Measurements from ENCODE around the gene ATP8A2.
A peak's percentile ranks its signal among the peaks of the same experiment; 100 is the strongest.

The ATP8A2 gene

DNA sequence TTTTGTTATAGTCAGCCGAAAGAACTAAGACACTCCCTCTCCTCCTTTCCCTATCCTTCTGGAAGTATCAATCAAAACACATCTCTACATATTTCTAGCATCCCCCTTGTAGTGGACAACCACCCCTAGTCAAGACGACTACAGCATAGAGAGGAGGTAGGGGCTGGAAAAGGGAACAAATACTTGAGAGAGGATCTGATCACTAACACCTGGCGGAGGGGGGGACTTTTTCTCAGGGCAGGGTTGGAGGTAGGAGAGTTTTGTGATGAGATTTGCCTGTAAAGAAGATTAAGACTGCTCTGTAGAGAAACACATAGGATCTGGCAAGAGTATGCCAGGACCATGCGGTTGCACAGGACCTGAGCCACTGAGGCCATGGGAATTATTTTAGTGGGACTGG, 471.9 kb downstream of the ATP8A2 start:
- H3K27ac Mint-ChIP-seq, result no peak overlapping the region
- H3K4me1 Mint-ChIP-seq (ENCODE audit: low read depth), result peaks cover 37% of the 10 kb centered on the region
- no peak for DNase-seq
- H3K36me3 Mint-ChIP-seq (ENCODE audit: low read depth), result no peaks in the 10 kb centered on the region
- H3K27me3 Mint-ChIP-seq, result no peaks in the 10 kb centered on the region
- no peaks in the 10 kb centered on the region for H3K9me3 Mint-ChIP-seq
- no peak overlapping the region for H3K4me3 Mint-ChIP-seq

DNA sequence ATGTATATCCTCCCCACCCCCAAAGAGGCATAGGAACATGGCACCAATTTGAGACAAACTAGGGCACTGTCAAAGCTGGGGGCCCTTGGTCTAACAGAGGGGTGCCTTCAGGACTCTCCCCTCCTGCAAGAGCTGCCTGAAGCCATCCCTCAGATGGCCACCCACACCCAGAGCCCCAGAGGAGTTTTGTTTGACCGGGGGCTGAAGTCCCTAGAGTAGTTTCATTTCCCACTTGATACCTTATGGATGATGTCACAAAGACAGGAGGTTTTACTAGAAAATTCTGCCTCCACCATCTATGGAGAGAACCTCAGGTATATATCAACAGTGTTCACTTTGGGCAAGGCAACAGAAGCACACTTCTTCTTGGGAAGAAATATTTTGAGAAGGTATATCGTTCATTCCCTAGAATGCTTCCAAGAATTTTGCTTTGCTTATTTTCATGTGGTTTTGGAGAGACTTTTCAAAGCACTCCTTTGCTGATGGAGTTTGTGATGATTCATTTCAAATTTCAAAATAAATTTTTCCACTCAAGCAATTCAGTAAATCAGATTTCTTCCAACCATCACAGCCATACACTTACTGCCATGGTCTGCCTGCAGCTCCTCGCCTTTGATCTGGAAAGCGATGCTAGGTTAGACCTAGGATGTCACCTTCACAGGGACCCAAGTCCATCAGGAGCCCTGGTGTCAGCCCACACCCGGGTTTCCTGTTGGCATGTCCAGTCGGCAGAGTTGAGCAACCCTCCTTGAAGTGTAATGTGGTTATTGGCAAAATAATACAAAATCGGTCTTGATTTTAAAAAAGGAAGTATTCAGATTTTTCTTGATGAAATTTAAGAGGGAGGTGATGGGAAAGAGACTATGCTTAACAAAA, 473.0 kb downstream of the ATP8A2 start:
- H3K4me3 Mint-ChIP-seq, result no peak overlapping the region
- no peak for DNase-seq
- H3K27ac Mint-ChIP-seq, result no peak overlapping the region

DNA sequence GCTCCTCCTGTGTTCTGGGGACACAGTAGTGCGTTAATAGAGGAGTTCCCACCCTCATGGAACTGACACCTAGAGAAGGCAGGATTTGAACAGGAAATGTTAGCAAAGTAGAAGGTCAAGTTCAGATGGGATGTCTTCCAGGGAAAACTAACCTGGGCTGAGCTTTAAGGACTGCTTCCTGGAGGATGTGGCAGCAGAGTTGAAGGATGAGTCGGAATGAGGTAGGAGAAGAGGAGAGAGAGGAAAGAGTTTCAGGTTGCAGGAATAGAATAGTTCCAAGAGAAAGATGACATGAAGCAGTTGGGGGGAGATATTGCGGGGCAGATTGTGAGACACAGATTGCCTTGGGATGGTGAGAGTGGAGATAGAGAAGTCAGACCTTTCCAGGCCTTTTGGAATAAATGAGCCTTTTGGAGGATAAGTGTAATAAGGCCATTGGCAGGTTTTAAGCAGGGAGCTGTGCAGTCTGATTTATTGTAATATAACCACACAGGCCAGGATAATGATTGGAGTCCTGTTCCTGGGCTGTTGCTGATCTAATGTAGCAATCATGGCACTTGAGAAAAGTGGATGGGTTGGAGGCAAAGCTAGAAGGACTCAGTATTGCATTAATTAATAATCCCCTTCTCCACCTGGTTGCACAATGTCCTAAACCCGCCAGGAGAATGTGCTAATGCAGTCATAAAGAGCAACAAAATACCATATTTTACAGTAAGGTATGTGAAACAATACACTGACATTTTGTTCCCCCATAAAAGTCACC, 474.6 kb downstream of the ATP8A2 start:
- Mint-ChIP-seq H3K4me1 (ENCODE audit: low read depth) (peaks cover 38% of the 10 kb centered on the region), H3K9me3 (no peaks in the 10 kb centered on the region), H3K4me3 (peak overlapping the region; percentile 4), H3K27me3 (no peaks in the 10 kb centered on the region), H3K27ac (peak overlapping the region; percentile 0), H3K36me3 (ENCODE audit: low read depth) (no peaks in the 10 kb centered on the region)
- DNase-seq, result no peak

More for the DNA sequence above, 473.0 kb downstream of the ATP8A2 start:
- H3K27me3 Mint-ChIP-seq, result no peaks in the 10 kb centered on the region
- no peaks in the 10 kb centered on the region for H3K9me3 Mint-ChIP-seq
- peaks cover 43% of the 10 kb centered on the region for H3K4me1 Mint-ChIP-seq (ENCODE audit: low read depth)
- H3K36me3 Mint-ChIP-seq (ENCODE audit: low read depth), result no peaks in the 10 kb centered on the region

DNA sequence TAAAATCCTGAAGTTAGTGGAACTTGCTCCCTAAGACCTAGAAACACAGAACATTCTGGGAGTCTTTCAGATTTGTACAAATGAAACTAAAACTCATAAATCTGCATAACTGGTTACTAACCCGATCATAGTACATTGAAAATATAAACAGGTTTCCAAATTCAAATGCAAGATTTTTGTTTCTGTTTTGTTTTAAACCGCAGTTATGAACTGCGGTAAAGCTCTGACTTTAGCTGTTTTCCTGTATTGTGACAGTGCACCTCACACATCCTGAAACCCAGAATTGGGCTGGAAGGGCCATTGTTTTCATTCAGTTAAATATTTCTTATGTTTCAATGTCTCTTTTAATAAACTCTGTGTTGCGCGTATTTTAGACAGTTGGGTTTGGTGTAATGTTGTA, 475.4 kb downstream of the ATP8A2 start:
- H3K36me3 Mint-ChIP-seq (ENCODE audit: low read depth), result no peaks in the 10 kb centered on the region
- peaks cover 38% of the 10 kb centered on the region for H3K4me1 Mint-ChIP-seq (ENCODE audit: low read depth)
- DNase-seq, result no peak
- no peaks in the 10 kb centered on the region for H3K27me3 Mint-ChIP-seq
- no peak overlapping the region for H3K4me3 Mint-ChIP-seq
- no peaks in the 10 kb centered on the region for H3K9me3 Mint-ChIP-seq
- no peak overlapping the region for H3K27ac Mint-ChIP-seq

DNA sequence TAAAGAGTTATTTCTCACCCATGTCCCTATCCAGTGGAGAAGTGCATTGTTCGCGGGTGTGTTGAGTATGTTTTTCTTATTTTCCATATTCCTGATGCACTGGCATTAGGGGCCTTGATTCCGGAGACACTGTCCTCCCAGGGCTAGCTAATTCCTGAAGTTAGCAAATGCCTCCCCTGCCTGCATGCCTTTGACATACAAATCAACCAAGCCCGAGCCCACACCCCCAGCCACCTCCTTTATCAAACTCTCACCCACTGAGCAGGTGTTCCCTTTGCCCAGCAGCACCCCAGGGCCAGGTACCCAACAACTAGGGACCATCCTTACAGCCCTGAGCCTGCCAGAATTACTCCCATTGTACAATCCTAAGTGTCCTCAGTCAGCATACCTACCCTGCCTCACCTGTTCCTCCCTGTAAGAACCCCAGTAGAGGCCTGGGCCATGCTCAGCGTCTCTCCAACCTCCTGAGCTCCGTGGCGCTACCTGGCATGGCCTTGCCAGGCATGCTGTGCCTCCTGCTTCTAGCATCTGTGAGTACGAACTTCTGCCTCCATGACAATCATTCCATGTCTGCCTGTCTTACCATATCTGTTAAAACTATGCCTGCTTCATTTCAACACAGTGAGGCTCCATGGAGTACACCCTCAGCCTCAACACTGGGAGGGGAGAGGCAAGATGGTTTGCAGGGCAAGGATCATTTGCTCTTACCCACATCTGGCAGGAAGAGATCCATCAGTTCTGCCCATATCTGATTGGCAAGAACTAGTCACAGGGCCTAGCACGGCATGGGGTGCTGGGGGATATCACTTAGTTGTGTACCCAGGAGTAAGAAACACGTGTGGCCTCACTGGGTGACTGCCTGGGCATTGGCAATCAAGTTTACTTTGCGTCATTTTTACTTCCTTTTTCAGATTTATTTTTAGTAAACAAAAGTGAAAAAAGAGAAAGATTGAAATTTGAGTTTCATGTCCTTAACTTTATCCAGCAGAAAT, 476.2 kb downstream of the ATP8A2 start:
- Mint-ChIP-seq H3K4me1 (ENCODE audit: low read depth) (peaks cover 38% of the 10 kb centered on the region), H3K36me3 (ENCODE audit: low read depth) (no peaks in the 10 kb centered on the region), H3K27ac (no peak overlapping the region), H3K9me3 (no peaks in the 10 kb centered on the region), H3K27me3 (no peaks in the 10 kb centered on the region), H3K4me3 (no peak overlapping the region)
- DNase-seq, result no peak

DNA sequence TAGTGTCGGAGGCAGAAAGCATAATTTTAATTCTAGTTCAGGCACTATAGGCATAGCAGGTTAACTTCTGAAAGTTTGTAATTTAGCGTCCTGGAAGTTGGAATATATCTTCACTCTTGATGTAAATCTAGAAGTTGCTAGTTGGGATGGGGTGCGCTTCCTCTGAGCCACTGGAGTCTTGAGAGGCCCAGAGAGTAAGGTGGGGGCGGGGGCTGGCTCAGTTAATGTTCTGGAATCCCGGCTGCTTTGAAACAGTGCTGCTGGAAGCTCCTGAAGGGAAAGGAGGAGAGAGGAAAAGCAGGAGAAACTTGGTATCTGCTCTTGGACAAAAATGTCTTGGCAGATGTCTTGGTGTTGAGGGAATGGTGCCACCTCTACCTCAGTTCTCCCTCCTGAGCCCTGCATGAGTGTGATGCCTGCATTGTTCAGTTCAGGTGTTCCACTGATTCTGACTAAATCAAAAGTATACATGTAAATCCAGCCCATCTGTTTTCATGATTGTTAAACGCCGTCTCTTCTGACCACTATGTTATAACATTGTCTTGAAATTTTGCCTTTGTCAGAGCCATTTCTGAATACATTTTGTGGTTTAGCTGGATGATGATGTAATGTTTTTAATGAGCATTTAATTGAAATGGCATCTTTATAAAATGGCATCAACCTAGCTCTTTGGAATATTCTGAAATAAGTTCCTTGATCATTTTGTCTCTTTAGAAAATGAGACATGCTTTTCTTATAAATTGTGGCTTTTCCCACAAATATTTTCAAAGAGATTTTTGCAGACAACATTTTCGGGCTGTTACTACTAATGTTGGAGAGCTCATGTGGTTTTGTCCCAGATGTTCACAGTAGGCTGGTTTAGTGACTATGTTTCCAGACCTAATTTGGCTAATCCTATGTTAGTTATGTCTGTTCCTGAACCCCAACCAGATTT, 477.3 kb downstream of the ATP8A2 start:
- no peak overlapping the region for H3K27ac Mint-ChIP-seq
- H3K36me3 Mint-ChIP-seq (ENCODE audit: low read depth), result no peaks in the 10 kb centered on the region
- no peak for DNase-seq
- H3K4me1 Mint-ChIP-seq (ENCODE audit: low read depth), result peaks cover 38% of the 10 kb centered on the region
- no peaks in the 10 kb centered on the region for H3K27me3 Mint-ChIP-seq
- H3K9me3 Mint-ChIP-seq, result no peaks in the 10 kb centered on the region
- H3K4me3 Mint-ChIP-seq, result no peak overlapping the region

DNA sequence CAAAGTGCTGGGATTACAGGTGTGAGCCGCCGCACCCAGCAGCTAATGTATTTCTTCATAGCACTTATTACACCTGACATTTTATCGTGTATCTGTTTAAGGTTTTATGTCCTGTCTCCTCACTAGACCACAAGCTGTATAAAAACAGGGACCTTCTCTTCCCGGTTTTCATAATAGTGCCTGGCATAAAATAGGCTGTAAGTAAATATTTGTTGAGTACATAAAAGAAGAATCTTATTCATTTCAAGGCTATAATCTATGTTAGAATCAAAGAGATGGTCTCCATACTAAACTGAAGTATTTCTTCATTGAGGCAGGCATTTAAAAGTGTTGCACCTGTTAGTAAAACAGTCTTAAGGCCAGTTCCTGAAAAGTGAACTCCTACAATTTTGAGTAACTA, 486.1 kb downstream of the ATP8A2 start:
- no peak overlapping the region for H3K4me3 Mint-ChIP-seq
- no peaks in the 10 kb centered on the region for H3K36me3 Mint-ChIP-seq (ENCODE audit: low read depth)
- no peak overlapping the region for H3K27ac Mint-ChIP-seq
- H3K4me1 Mint-ChIP-seq (ENCODE audit: low read depth), result no peaks in the 10 kb centered on the region
- no peaks in the 10 kb centered on the region for H3K9me3 Mint-ChIP-seq
- H3K27me3 Mint-ChIP-seq, result no peaks in the 10 kb centered on the region
- DNase-seq, result no peak

DNA sequence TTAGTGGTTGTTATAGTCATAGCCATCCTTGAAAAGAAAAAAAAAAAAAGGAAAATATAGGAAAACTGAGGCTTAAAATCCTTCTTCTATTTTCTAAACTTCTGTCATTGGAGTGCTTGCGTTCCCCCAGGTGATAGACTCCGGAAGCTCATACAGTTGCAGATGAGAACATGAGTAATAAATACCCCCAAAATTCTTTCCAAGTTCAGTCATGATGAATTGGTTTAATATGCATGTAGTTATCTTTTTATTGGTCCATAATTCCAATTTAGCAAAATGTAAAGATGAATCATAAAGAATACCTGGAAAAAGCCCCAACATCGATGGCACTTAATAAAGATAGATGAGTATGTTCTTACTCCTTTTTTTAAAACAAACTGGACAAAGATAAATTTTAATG, 487.8 kb downstream of the ATP8A2 start:
- Mint-ChIP-seq H3K36me3 (ENCODE audit: low read depth) (no peaks in the 10 kb centered on the region), H3K27me3 (no peaks in the 10 kb centered on the region), H3K27ac (no peak overlapping the region), H3K4me3 (no peak overlapping the region), H3K9me3 (no peaks in the 10 kb centered on the region), H3K4me1 (ENCODE audit: low read depth) (no peaks in the 10 kb centered on the region)
- no peak for DNase-seq

DNA sequence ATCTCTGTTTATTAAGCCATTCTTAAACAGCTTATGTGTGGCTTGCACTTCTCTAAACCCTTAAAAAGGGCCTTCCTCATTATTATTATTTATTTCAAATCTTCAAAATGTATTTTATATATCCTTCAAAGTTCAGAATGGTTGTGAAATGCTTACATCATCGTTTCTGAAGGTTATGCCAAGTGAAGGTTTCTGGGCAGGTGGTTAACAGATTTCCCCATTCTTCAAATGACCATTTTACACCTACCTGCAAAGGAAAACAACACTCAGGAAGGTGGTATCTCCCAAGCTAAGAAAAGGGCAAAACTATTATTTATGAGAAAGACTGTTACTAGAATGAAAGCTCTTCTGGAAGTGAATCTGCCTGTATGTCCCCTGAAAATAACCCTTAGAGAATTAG, 488.5 kb downstream of the ATP8A2 start:
- H3K9me3 Mint-ChIP-seq, result no peaks in the 10 kb centered on the region
- no peaks in the 10 kb centered on the region for H3K36me3 Mint-ChIP-seq (ENCODE audit: low read depth)
- DNase-seq, result no peak
- no peaks in the 10 kb centered on the region for H3K27me3 Mint-ChIP-seq
- H3K4me1 Mint-ChIP-seq (ENCODE audit: low read depth), result no peaks in the 10 kb centered on the region
- no peak overlapping the region for H3K27ac Mint-ChIP-seq
- no peak overlapping the region for H3K4me3 Mint-ChIP-seq

DNA sequence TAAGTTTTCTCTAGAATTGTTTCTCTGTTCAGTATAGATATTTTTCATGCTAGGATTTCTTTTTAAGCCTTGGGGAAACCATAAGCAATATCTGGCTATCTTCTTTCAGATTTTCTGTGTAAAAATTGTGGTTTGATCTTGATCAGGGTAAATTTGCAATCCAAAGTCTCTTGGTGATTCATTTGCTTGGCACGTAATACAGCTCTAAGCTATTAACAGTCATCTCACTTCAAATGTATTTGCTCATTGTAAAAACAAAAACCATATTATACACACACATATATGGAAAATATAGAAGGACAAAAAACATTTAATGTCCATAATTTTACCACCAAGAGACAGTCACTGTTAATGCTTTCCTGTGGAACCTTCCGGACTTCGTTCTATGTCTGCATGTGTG, 489.1 kb downstream of the ATP8A2 start:
- DNase-seq, result no peak
- H3K4me1 Mint-ChIP-seq (ENCODE audit: low read depth), result no peaks in the 10 kb centered on the region
- no peak overlapping the region for H3K4me3 Mint-ChIP-seq
- H3K9me3 Mint-ChIP-seq, result no peaks in the 10 kb centered on the region
- H3K27me3 Mint-ChIP-seq, result no peaks in the 10 kb centered on the region
- no peak overlapping the region for H3K27ac Mint-ChIP-seq
- H3K36me3 Mint-ChIP-seq (ENCODE audit: low read depth), result no peaks in the 10 kb centered on the region

DNA sequence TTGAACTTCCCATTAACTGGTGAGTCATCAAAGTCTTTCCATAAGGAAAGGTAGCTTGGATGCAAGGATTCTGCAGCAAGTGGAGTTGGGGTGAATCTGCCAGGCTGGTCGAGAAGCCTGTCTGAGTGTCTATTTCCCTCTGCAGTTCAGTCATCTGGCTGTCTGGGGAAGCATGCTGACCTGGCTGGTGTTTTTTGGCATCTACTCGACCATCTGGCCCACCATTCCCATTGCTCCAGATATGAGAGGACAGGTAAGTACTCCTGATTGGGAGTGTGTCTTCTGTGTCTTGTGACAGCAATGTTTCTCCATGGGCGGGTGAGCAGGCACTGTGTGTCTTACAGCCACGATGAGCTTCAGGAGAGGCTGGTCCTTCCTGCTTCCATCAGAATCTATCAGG, 490.4 kb downstream of the ATP8A2 start:
- no peak overlapping the region for H3K27ac Mint-ChIP-seq
- H3K9me3 Mint-ChIP-seq, result no peaks in the 10 kb centered on the region
- H3K27me3 Mint-ChIP-seq, result no peaks in the 10 kb centered on the region
- no peaks in the 10 kb centered on the region for H3K36me3 Mint-ChIP-seq (ENCODE audit: low read depth)
- no peaks in the 10 kb centered on the region for H3K4me1 Mint-ChIP-seq (ENCODE audit: low read depth)
- DNase-seq, result no peak
- no peak overlapping the region for H3K4me3 Mint-ChIP-seq

DNA sequence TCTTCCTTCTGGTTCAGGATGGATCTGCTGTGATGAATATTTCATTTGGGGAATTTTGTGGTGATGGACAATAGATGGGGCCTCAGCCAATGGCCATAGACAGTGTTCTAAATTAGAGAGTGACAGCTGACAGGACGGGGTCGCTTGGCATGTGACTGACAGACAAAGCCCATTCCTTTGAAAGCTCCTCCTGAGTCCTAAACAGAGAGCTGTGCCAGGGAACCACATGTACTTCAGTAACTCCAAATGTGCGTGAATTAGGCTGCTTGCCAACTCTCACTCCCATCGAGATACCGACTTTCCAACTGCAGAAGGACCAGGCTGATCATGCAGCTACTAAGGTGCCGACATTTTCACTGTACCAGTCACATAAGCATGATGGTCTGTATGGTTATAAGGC, 492.3 kb downstream of the ATP8A2 start:
- no peak for DNase-seq
- Mint-ChIP-seq H3K4me3 (no peak overlapping the region), H3K27ac (no peak overlapping the region), H3K27me3 (no peaks in the 10 kb centered on the region), H3K36me3 (ENCODE audit: low read depth) (no peaks in the 10 kb centered on the region), H3K4me1 (ENCODE audit: low read depth) (peaks cover 8% of the 10 kb centered on the region), H3K9me3 (no peaks in the 10 kb centered on the region)

DNA sequence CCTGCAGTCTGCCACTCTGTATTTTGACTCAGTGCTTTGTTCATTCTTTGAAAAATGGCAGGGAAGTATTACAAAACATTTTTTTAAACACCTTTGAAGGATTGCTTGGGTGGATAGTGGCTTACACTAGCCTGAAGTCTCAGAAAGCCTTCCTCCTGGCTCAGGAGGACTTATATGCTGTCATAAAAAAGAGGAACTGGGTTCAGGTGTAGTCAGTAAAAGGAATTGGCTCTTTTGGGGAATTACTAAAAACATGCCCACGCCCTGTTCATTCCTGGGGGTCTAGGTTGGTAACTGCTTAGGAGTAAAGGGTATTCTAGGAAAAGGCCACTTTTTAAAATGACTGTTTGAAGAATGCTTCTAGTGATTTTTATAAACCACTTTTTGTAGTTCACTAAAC, 493.2 kb downstream of the ATP8A2 start:
- no peak overlapping the region for H3K27ac Mint-ChIP-seq
- H3K9me3 Mint-ChIP-seq, result no peaks in the 10 kb centered on the region
- H3K36me3 Mint-ChIP-seq (ENCODE audit: low read depth), result no peaks in the 10 kb centered on the region
- H3K4me1 Mint-ChIP-seq (ENCODE audit: low read depth), result peaks cover 10% of the 10 kb centered on the region
- no peak overlapping the region for H3K4me3 Mint-ChIP-seq
- DNase-seq, result no peak
- H3K27me3 Mint-ChIP-seq, result no peaks in the 10 kb centered on the region

All from activated T-cell treated with anti-CD3 and anti-CD28 coated beads, Interleukin-2, amount 50 U/mL, for 24 hours (primary cell).